HEK293 (cell line): ENCODE measurements around the gene ANK2.
A peak's percentile ranks its signal among the peaks of the same experiment; 100 is the strongest.

Source experiments
- CTCF ChIA-PET: fragments of 350-600 bp; formaldehyde crosslinking; extraction: SDS; loops from one replicate; lab custom pipeline; 2021; ENCODE audit warnings: antibody characterized with exemption; lab: Yijun Ruan, JAX
- POLR2A ChIA-PET: fragments of 300-600 bp; formaldehyde crosslinking; extraction: SDS; loops from one replicate; lab custom pipeline; 2020; ENCODE audit warnings: antibody characterized with exemption, inconsistent platforms; lab: Yijun Ruan, JAX
- H3K27ac ChIP-seq: fragments of 200-500 bp; sonication (Bioruptor generic); 2 replicates; pipeline ENCODE4 v1.5.1; 2014; ENCODE audit warnings: low read depth, low read length, control low read depth, inconsistent platforms; ENCODE audit errors: extremely low read depth
- H3K36me3 ChIP-seq, 2 experiments: fragments of 200-500 bp in 1 of 2; sonication (Bioruptor generic) in 1 of 2; 1 replicate in 1 of 2; 2 replicates in 1 of 2; pipeline ENCODE4 v1.5.1; 2014 to 2017; ENCODE audit warnings: inconsistent platforms in 2 of 2, low read length in 2 of 2; ENCODE audit not compliant: control insufficient read depth in 2 of 2, insufficient read depth in 1 of 2
- H3K4me1 ChIP-seq: fragments of 200-500 bp; sonication (Bioruptor generic); 2 replicates; pipeline ENCODE4 v1.5.1; 2014; ENCODE audit warnings: mild to moderate bottlenecking, low read length, inconsistent platforms; ENCODE audit not compliant: control insufficient read depth, insufficient read depth
- H3K4me3 ChIP-seq: 2 replicates; pipeline ENCODE4 v1.5.1; 2011; ENCODE audit warnings: low read depth, mild to moderate bottlenecking, control low read depth, low read length, moderate library complexity
- H3K9me3 ChIP-seq: fragments of 200-500 bp; sonication (Bioruptor generic); 2 replicates; pipeline ENCODE4 v1.5.1; 2014; ENCODE audit warnings: low read depth, low read length, inconsistent platforms; ENCODE audit not compliant: control insufficient read depth, insufficient read depth
- KLF8 ChIP-seq: fragments of 450-650 bp; formaldehyde crosslinking; IDR thresholded peaks from 2 replicates; pipeline ENCODE4 v1.5.1; 2016; ENCODE audit warnings: missing biosample characterization, missing genetic modification characterization
- PRDM1 ChIP-seq: fragments of 450-650 bp; formaldehyde crosslinking; IDR thresholded peaks from 2 replicates; pipeline ENCODE4; 2016; ENCODE audit warnings: missing biosample characterization, missing genetic modification characterization
- ZBTB17 ChIP-seq: fragments of 450-650 bp; formaldehyde crosslinking; IDR thresholded peaks from 2 replicates; pipeline ENCODE4 v1.5.1; 2016; ENCODE audit warnings: missing biosample characterization, missing genetic modification characterization
- ZFHX2 ChIP-seq: fragments of 450-650 bp; formaldehyde crosslinking; conservative IDR thresholded peaks from 2 replicates; pipeline ENCODE4 v1.5.1; 2016; ENCODE audit warnings: missing biosample characterization, missing genetic modification characterization
- ZNF132 ChIP-seq: fragments of 450-650 bp; formaldehyde crosslinking; IDR thresholded peaks from 2 replicates; pipeline ENCODE4 v1.5.1; 2017; ENCODE audit warnings: missing biosample characterization, missing genetic modification characterization, borderline replicate concordance
- ZNF596 ChIP-seq: fragments of 450-650 bp; IDR thresholded peaks from 2 replicates; pipeline ENCODE4 v1.5.0; 2018; ENCODE audit warnings: missing biosample characterization, mild to moderate bottlenecking, missing genetic modification characterization, moderate library complexity
- TF ChIP-seq, protein P1 (sequence below): fragments of 450-650 bp; formaldehyde crosslinking; conservative IDR thresholded peaks from 2 replicates; pipeline ENCODE4 v1.5.1; 2016; ENCODE audit warnings: low read depth, missing biosample characterization, missing genetic modification characterization
- TF ChIP-seq, protein P2 (sequence below): fragments of 450-650 bp; formaldehyde crosslinking; IDR thresholded peaks from 2 replicates; pipeline ENCODE4 v1.5.1; 2016; ENCODE audit warnings: missing biosample characterization, missing genetic modification characterization
- TF ChIP-seq, protein P3 (sequence below): fragments of 450-650 bp; formaldehyde crosslinking; IDR thresholded peaks from 2 replicates; pipeline ENCODE4 v1.5.1; 2017; ENCODE audit warnings: missing biosample characterization, missing genetic modification characterization
- TF ChIP-seq, protein P4 (sequence below): fragments of 450-650 bp; formaldehyde crosslinking; IDR thresholded peaks from 2 replicates; pipeline ENCODE4 v1.5.1; 2017; ENCODE audit warnings: missing biosample characterization, missing genetic modification characterization

ANK2 gene

DNA sequence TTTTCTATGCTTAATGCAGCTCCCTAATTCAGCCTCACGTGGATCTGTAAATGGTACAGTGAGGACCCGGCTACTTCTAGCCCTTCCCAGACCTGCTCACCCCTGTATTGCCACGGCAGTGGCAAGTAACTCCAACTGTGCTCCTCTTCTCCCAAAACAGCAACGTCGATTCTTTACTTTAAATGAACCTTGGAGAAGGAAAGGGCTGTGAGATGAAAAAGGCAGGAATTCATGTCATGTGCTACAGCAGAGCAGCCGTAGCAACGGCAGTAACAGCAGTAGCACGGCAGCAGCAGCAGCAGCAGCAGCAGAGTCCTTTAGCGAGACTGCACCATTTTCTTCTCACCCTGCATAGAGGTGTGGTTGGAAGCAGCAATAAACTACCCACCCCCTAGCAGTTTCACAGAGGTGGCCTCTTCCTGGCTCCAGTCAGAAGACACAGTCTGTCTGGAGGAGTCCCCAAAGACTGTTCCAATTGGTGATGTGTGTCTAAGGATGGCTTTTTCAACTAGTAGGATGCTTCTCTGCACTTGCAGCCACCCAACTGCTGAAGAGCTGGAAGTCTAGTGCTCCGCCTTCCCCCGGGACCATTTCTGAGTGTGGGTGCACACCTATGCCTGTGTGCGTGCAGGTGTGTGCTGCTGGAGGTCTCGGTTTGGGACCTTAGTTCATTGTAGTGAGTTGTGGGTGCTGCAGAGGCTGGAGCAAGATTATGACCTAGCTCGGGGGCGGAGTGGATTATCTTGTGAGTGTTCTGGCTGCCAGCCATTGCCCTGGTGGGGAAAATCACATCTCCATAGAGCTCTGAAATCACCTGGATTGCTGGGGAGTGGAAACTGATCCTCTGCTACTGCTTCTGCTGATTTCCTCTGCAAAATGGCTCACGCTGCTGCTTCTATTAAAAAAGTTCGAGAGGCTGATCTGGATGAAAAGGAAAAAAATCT lies 67.2 kb downstream of the ANK2 start (continued):
- TF ChIP-seq, protein P1, sequence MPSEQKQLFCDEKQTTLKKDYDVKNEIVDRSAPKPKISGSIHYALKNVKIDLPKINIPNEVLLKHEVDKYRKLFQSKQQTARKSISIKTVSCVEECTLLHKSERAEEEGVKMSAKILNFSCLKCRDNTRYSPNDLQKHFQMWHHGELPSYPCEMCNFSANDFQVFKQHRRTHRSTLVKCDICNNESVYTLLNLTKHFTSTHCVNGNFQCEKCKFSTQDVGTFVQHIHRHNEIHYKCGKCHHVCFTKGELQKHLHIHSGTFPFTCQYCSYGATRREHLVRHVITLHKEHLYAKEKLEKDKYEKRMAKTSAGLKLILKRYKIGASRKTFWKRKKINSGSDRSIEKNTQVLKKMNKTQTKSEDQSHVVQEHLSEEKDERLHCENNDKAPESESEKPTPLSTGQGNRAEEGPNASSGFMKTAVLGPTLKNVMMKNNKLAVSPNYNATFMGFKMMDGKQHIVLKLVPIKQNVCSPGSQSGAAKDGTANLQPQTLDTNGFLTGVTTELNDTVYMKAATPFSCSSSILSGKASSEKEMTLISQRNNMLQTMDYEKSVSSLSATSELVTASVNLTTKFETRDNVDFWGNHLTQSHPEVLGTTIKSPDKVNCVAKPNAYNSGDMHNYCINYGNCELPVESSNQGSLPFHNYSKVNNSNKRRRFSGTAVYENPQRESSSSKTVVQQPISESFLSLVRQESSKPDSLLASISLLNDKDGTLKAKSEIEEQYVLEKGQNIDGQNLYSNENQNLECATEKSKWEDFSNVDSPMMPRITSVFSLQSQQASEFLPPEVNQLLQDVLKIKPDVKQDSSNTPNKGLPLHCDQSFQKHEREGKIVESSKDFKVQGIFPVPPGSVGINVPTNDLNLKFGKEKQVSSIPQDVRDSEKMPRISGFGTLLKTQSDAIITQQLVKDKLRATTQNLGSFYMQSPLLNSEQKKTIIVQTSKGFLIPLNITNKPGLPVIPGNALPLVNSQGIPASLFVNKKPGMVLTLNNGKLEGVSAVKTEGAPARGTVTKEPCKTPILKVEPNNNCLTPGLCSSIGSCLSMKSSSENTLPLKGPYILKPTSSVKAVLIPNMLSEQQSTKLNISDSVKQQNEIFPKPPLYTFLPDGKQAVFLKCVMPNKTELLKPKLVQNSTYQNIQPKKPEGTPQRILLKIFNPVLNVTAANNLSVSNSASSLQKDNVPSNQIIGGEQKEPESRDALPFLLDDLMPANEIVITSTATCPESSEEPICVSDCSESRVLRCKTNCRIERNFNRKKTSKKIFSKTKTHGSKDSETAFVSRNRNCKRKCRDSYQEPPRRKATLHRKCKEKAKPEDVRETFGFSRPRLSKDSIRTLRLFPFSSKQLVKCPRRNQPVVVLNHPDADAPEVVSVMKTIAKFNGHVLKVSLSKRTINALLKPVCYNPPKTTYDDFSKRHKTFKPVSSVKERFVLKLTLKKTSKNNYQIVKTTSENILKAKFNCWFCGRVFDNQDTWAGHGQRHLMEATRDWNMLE = no peak
- TF ChIP-seq, protein P2, sequence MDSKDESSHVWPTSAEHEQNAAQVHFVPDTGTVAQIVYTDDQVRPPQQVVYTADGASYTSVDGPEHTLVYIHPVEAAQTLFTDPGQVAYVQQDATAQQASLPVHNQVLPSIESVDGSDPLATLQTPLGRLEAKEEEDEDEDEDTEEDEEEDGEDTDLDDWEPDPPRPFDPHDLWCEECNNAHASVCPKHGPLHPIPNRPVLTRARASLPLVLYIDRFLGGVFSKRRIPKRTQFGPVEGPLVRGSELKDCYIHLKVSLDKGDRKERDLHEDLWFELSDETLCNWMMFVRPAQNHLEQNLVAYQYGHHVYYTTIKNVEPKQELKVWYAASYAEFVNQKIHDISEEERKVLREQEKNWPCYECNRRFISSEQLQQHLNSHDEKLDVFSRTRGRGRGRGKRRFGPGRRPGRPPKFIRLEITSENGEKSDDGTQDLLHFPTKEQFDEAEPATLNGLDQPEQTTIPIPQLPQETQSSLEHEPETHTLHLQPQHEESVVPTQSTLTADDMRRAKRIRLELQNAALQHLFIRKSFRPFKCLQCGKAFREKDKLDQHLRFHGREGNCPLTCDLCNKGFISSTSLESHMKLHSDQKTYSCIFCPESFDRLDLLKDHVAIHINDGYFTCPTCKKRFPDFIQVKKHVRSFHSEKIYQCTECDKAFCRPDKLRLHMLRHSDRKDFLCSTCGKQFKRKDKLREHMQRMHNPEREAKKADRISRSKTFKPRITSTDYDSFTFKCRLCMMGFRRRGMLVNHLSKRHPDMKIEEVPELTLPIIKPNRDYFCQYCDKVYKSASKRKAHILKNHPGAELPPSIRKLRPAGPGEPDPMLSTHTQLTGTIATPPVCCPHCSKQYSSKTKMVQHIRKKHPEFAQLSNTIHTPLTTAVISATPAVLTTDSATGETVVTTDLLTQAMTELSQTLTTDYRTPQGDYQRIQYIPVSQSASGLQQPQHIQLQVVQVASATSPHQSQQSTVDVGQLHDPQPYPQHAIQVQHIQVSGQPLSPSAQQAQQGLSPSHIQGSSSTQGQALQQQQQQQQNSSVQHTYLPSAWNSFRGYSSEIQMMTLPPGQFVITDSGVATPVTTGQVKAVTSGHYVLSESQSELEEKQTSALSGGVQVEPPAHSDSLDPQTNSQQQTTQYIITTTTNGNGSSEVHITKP (tag by site-specific recombination) = peak; percentile 98
- TF ChIP-seq KLF8 (tag by site-specific recombination) (0 out of 2 replicates have a peak, but pooled peaks have one; percentile 17), ZFHX2 (tag by site-specific recombination) (peak; percentile 70)
- TF ChIP-seq, all 188 proteins: peak for 13

DNA sequence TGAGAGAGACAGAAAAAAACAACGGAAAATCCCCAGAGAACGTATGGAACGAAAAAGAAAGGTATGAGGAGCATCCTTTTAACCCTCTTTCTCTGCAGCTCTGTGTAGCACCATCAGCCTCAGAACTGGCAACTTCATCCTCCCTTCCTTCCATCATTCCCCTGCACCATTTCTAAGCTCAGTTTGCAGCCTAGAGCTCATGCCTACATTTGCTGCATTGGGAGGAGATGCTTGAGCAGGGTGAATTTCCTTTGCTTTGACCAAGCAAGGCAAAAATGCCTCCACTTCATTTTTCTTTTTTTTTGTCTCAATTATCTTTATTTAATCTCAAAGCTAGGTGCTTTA lies 67.9 kb downstream of the ANK2 start:
- peak overlapping the region; percentile 54 for H3K4me3 ChIP-seq
- peak; percentile 55 for TF ChIP-seq ZBTB17 (tag by site-specific recombination)
- TF ChIP-seq, protein P3, sequence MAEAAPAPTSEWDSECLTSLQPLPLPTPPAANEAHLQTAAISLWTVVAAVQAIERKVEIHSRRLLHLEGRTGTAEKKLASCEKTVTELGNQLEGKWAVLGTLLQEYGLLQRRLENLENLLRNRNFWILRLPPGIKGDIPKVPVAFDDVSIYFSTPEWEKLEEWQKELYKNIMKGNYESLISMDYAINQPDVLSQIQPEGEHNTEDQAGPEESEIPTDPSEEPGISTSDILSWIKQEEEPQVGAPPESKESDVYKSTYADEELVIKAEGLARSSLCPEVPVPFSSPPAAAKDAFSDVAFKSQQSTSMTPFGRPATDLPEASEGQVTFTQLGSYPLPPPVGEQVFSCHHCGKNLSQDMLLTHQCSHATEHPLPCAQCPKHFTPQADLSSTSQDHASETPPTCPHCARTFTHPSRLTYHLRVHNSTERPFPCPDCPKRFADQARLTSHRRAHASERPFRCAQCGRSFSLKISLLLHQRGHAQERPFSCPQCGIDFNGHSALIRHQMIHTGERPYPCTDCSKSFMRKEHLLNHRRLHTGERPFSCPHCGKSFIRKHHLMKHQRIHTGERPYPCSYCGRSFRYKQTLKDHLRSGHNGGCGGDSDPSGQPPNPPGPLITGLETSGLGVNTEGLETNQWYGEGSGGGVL (tag by site-specific recombination) = no peak
- TF ChIP-seq, all 188 proteins: peak for 1
- no peaks in the 10 kb centered on the region; the same call in 1 of the 2 replicates for H3K4me1 ChIP-seq
- H3K27ac ChIP-seq = no peak overlapping the region; the same call in 1 of the 2 replicates
- POLR2A ChIA-PET = no interaction called here
- no peaks in the 10 kb centered on the region for H3K9me3 ChIP-seq
- CTCF ChIA-PET = interaction anchor here (0.9 to 1.3 kb wide), 3 partner anchors 12 to 130 kb away, joined by 3 to 4 read pairs (median 3); no protein-coding TSS in a partner anchor
- H3K36me3 ChIP-seq = no peaks in the 10 kb centered on the region

DNA sequence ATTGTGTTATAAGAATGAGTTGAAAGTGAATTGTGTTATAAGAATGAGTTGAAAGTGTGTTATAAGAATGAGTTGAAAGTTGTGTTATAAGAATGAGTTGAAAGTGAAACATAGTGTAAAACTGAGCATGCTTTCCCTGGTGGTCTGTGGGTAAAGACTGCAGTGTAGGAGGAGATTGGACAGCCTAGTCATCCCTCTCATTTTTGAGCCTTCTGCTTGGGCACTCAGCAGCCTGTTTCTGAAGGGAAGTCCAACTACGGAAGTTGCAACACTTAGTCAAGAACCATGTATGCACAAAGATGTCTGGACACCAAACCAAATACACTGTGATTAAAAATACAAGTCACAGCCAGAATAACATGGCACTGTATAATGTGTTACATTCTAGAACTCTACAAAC lies 72.6 kb downstream of the ANK2 start:
- no peak for TF ChIP-seq ZNF596
- TF ChIP-seq PRDM1 (tag by site-specific recombination) = 0 out of 2 replicates have a peak, but pooled peaks have one; percentile 44
- TF ChIP-seq ZFHX2 (tag by site-specific recombination) = no peak
- no peak for TF ChIP-seq ZNF132 (tag by site-specific recombination)
- TF ChIP-seq, protein P4, sequence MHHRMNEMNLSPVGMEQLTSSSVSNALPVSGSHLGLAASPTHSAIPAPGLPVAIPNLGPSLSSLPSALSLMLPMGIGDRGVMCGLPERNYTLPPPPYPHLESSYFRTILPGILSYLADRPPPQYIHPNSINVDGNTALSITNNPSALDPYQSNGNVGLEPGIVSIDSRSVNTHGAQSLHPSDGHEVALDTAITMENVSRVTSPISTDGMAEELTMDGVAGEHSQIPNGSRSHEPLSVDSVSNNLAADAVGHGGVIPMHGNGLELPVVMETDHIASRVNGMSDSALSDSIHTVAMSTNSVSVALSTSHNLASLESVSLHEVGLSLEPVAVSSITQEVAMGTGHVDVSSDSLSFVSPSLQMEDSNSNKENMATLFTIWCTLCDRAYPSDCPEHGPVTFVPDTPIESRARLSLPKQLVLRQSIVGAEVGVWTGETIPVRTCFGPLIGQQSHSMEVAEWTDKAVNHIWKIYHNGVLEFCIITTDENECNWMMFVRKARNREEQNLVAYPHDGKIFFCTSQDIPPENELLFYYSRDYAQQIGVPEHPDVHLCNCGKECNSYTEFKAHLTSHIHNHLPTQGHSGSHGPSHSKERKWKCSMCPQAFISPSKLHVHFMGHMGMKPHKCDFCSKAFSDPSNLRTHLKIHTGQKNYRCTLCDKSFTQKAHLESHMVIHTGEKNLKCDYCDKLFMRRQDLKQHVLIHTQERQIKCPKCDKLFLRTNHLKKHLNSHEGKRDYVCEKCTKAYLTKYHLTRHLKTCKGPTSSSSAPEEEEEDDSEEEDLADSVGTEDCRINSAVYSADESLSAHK (tag by site-specific recombination) = no peak
- ChIA-PET POLR2A (no interaction called here), CTCF (no interaction called here)
- Histone ChIP-seq H3K4me1 (peaks cover 10% of the 10 kb centered on the region), H3K27ac (no peak overlapping the region), H3K9me3 (no peaks in the 10 kb centered on the region), H3K36me3 (no peaks in the 10 kb centered on the region), H3K4me3 (no peak overlapping the region)
